Measurements from ENCODE around the gene LEKR1.

The LEKR1 gene

DNA sequence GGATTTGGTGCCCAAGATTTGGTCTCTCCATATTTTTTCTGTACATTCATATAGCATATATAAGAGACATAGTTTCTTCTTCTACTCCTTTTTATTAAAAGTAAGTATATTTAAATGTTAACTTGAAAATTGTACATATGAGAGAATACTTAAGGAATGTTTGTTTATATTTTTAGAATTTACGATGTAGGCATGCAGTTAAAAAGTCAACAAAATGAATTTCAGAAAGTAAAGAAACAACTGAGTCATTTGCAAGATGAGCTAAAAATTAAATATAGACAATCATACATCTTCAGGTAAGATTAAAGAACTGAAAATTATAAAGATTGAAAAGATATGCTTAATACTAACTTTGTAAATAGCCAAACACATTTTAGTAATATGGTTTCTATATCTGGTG is 94.2 kb downstream of the LEKR1 start:
- H3K27me3 ChIP-seq (ENCODE audit: control insufficient read depth, insufficient read depth, low read length, poor library complexity, severe bottlenecking): no peaks in the 10 kb centered on the region
- H3K4me1 ChIP-seq (ENCODE audit: control insufficient read depth, insufficient read depth, low read length): no peaks in the 10 kb centered on the region
- no peaks in the 10 kb centered on the region for H3K9me3 ChIP-seq (ENCODE audit: control insufficient read depth, low read length)
- 75 to 100% methylated on average over 1 of the region's 1 CpG for WGBS, 2 experiments
- no peak overlapping the region for H3K27ac ChIP-seq (ENCODE audit: insufficient read depth, low read depth, low read length, poor library complexity, severe bottlenecking)
- H3K4me3 ChIP-seq (ENCODE audit: insufficient read depth, low read depth, low read length): no peak overlapping the region
- no peaks in the 10 kb centered on the region for H3K36me3 ChIP-seq (ENCODE audit: control insufficient read depth, insufficient read depth, low read length)

DNA sequence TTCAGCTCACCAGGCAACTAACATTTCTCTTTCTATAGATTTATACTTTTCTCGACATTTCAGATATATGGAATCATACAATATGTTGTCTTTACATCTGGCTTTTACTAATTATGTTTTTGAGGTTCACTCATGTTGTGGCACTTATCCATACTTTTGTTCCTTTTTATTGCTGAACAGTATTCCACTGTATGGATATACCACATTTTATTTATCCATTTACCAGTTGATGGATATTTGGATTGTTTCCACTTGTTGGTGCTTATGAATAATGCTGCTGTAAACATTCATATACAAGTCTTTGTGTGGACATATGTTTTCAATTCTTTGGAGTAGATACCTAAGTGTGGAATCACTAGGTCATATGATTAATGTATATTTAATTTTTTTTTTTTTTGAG is 97.2 kb downstream of the LEKR1 start:
- Histone ChIP-seq H3K9me3 (ENCODE audit: control insufficient read depth, low read length) (no peaks in the 10 kb centered on the region), H3K27ac (ENCODE audit: insufficient read depth, low read depth, low read length, poor library complexity, severe bottlenecking) (no peak overlapping the region), H3K4me1 (ENCODE audit: control insufficient read depth, insufficient read depth, low read length) (no peaks in the 10 kb centered on the region), H3K4me3 (ENCODE audit: insufficient read depth, low read depth, low read length) (no peak overlapping the region), H3K27me3 (ENCODE audit: control insufficient read depth, insufficient read depth, low read length, poor library complexity, severe bottlenecking) (no peaks in the 10 kb centered on the region), H3K36me3 (ENCODE audit: control insufficient read depth, insufficient read depth, low read length) (no peaks in the 10 kb centered on the region)
- 100% methylated on average over 1 of the region's 1 CpG; no CpG with 5 or more reads in 1 of the 2 experiments for WGBS, 2 experiments

DNA sequence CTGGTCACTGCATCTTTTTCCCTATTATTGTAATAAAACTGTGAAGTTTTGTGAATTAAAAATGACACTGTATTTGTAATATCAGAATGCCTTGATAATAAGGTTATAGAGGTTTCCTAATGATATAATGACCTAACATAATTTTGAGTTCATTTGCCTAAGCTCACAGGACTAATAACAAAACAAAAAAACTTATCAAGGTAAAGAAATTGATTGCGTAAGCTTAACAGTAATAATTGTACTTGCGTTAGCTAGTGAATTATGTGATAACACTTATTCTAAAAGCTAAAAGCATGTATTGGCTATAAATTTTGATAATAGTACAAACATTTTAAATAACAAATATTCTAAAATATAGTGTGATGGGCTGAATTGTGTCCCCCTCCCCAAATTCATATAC is 112.6 kb downstream of the LEKR1 start:
- H3K4me1 ChIP-seq (ENCODE audit: control insufficient read depth, insufficient read depth, low read length): no peaks in the 10 kb centered on the region
- 100% methylated on average over 2 of the region's 2 CpGs; no CpG with 5 or more reads in 1 of the 2 experiments for WGBS, 2 experiments
- H3K9me3 ChIP-seq (ENCODE audit: control insufficient read depth, low read length): no peaks in the 10 kb centered on the region
- no peak overlapping the region for H3K27ac ChIP-seq (ENCODE audit: insufficient read depth, low read depth, low read length, poor library complexity, severe bottlenecking)
- H3K36me3 ChIP-seq (ENCODE audit: control insufficient read depth, insufficient read depth, low read length): no peaks in the 10 kb centered on the region
- no peak overlapping the region for H3K4me3 ChIP-seq (ENCODE audit: insufficient read depth, low read depth, low read length)
- no peaks in the 10 kb centered on the region for H3K27me3 ChIP-seq (ENCODE audit: control insufficient read depth, insufficient read depth, low read length, poor library complexity, severe bottlenecking)

DNA sequence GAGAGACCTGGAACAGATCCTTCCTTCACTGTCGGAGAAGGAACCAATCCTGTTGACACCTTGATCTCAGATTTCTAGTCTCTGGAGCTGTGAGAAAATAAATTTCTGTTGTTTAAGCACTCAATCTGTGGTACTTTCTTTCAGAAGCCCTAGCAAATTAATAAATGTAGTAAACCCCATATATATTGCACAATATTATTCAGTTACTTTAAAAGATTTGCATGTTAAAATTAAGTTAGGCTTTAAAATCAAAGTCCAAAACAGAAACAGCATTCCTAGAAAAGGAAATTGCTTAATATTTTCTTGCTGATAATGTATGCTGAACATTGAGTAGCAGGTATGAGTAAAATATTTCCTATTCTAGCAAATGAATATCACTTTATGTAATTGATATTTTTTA is 113.2 kb downstream of the LEKR1 start:
- Histone ChIP-seq H3K9me3 (ENCODE audit: control insufficient read depth, low read length) (no peaks in the 10 kb centered on the region), H3K27ac (ENCODE audit: insufficient read depth, low read depth, low read length, poor library complexity, severe bottlenecking) (no peak overlapping the region), H3K36me3 (ENCODE audit: control insufficient read depth, insufficient read depth, low read length) (no peaks in the 10 kb centered on the region), H3K4me3 (ENCODE audit: insufficient read depth, low read depth, low read length) (no peak overlapping the region), H3K27me3 (ENCODE audit: control insufficient read depth, insufficient read depth, low read length, poor library complexity, severe bottlenecking) (no peaks in the 10 kb centered on the region), H3K4me1 (ENCODE audit: control insufficient read depth, insufficient read depth, low read length) (no peaks in the 10 kb centered on the region)
- 82 to 89% methylated on average over 1 of the region's 1 CpG for WGBS, 2 experiments

DNA sequence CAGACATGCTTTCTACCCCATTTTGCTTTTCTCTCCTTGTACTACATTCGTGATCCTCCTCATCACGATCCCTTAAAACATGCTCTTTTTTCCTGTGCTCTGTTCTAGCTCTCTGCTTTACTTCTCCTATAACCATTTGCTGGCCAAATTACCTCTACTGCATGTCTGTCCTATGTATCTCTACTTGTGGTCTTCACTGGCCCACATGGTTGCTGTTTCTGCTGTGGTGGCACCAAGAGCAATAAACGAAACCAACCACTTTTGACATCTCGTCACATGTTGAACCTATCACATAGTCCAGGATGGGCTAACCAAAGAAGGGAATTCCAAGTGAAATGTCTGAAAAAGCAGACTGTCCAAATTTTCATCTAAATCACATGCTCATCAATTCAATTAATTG is 115.2 kb downstream of the LEKR1 start:
- Histone ChIP-seq H3K4me1 (ENCODE audit: control insufficient read depth, insufficient read depth, low read length) (no peaks in the 10 kb centered on the region), H3K9me3 (ENCODE audit: control insufficient read depth, low read length) (no peaks in the 10 kb centered on the region), H3K4me3 (ENCODE audit: insufficient read depth, low read depth, low read length) (no peak overlapping the region), H3K27me3 (ENCODE audit: control insufficient read depth, insufficient read depth, low read length, poor library complexity, severe bottlenecking) (no peaks in the 10 kb centered on the region), H3K27ac (ENCODE audit: insufficient read depth, low read depth, low read length, poor library complexity, severe bottlenecking) (no peak overlapping the region), H3K36me3 (ENCODE audit: control insufficient read depth, insufficient read depth, low read length) (no peaks in the 10 kb centered on the region)
- 90 to 96% methylated on average over 4 of the region's 4 CpGs for WGBS, 2 experiments

DNA sequence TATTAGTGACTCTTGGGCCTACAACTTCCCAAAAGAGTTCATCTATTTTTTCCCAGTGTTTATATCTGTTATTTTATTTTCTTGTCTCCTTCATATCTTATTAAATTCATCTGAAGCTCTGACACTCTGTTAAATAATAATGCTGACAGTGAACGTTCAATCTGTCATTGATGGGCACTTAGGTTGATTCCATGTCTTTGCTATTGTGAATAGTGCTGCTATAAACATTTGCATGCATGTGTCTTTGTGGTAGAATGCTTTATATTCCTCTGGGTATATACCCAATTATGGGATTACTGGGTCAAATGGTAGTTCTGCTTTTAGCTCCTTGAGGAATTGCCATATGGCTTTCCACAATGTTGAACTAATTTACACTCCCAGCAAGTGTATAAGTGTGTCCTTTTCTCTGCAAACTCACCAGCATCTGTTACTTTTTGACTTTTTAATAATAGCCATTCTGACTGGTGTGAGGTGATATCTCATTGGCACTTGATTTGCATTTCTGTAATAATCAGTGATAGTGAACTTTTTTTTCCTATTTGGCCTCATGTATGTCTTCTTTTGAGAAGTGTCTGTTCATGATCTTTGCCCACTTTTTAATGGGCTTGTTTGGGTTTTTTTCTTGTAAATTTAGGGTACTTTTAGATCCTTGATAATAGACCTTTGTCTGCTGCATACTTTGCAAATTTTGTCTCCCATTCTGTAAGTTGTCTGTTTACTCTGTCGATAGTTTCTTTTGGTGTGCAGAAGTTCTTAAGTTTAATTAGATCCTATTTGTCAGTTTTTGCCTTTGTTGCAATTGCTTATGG is 122.5 kb downstream of the LEKR1 start:
- H3K9me3 ChIP-seq (ENCODE audit: control insufficient read depth, low read length): no peaks in the 10 kb centered on the region
- no peaks in the 10 kb centered on the region for H3K4me1 ChIP-seq (ENCODE audit: control insufficient read depth, insufficient read depth, low read length)
- no peak overlapping the region for H3K4me3 ChIP-seq (ENCODE audit: insufficient read depth, low read depth, low read length)
- WGBS, 2 experiments: 71 to 86% methylated on average over 2 of the region's 2 CpGs
- H3K36me3 ChIP-seq (ENCODE audit: control insufficient read depth, insufficient read depth, low read length): no peaks in the 10 kb centered on the region
- H3K27me3 ChIP-seq (ENCODE audit: control insufficient read depth, insufficient read depth, low read length, poor library complexity, severe bottlenecking): no peaks in the 10 kb centered on the region
- no peak overlapping the region for H3K27ac ChIP-seq (ENCODE audit: insufficient read depth, low read depth, low read length, poor library complexity, severe bottlenecking)

DNA sequence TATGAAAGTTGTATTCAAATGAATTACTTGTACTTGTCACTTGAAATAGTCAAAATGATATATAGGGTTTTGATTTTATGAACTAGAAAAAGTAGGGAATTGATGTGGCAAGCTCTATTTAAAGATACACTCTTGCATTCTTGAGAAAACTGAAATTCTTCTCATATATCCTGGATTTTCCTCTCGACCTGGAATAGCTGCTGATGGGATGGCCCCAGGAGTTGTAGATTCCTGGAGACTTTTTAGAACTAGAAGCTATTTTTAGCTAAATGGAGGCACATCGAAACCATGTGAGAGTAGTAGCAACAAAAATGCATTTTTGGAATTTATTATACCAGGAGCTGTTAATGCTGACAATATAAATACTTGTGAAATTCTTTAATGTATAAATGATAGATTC is 125.9 kb downstream of the LEKR1 start:
- Histone ChIP-seq H3K36me3 (ENCODE audit: control insufficient read depth, insufficient read depth, low read length) (no peaks in the 10 kb centered on the region), H3K4me1 (ENCODE audit: control insufficient read depth, insufficient read depth, low read length) (no peaks in the 10 kb centered on the region), H3K27ac (ENCODE audit: insufficient read depth, low read depth, low read length, poor library complexity, severe bottlenecking) (no peak overlapping the region), H3K4me3 (ENCODE audit: insufficient read depth, low read depth, low read length) (no peak overlapping the region), H3K9me3 (ENCODE audit: control insufficient read depth, low read length) (no peaks in the 10 kb centered on the region), H3K27me3 (ENCODE audit: control insufficient read depth, insufficient read depth, low read length, poor library complexity, severe bottlenecking) (no peaks in the 10 kb centered on the region)
- 89 to 92% methylated on average over 2 of the region's 2 CpGs for WGBS, 2 experiments

DNA sequence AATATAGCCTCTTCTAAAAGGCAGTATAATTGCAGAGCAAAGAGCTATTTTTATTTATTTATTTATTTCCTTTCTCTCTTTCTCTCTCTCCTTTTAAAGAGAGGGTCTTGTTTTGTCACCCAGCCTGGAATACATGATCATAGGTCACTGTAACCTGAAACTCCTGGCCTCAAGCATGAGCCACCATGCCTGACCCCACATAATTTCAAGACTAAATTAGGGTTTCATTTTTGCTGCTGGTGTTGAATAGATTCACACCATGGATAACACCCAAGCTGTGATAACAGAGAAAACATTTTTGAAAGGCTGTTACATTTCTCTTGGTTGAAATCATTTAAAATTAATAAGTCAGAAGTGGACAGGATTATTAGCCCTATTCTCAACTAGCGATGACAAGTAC is 131.6 kb downstream of the LEKR1 start:
- 86% methylated on average over 1 of the region's 1 CpG; no CpG with 5 or more reads in 1 of the 2 experiments for WGBS, 2 experiments
- Histone ChIP-seq H3K9me3 (ENCODE audit: control insufficient read depth, low read length) (no peaks in the 10 kb centered on the region), H3K4me3 (ENCODE audit: insufficient read depth, low read depth, low read length) (no peak overlapping the region)

DNA sequence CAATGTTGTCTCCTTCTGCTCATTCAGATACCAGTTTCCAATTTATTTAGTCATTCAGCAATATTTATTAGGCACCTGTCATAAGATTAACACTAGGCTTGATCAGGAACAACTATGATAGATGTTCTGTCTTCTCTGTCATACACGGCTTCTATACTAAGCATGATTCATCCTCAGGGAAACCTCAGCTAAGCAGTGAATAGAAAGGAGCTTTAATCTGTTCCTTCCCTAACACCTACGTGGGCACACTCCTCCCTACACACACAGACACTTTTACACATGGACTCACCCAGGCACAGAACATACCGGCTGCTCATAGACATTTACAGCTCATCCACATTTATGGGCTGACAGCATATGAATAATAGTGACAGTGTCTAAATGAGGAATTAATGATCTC is 136.9 kb downstream of the LEKR1 start:
- Histone ChIP-seq H3K36me3 (ENCODE audit: control insufficient read depth, insufficient read depth, low read length) (no peaks in the 10 kb centered on the region), H3K9me3 (ENCODE audit: control insufficient read depth, low read length) (no peaks in the 10 kb centered on the region), H3K4me3 (ENCODE audit: insufficient read depth, low read depth, low read length) (no peak overlapping the region), H3K27ac (ENCODE audit: insufficient read depth, low read depth, low read length, poor library complexity, severe bottlenecking) (no peak overlapping the region), H3K27me3 (ENCODE audit: control insufficient read depth, insufficient read depth, low read length, poor library complexity, severe bottlenecking) (no peaks in the 10 kb centered on the region), H3K4me1 (ENCODE audit: control insufficient read depth, insufficient read depth, low read length) (no peaks in the 10 kb centered on the region)
- 74 to 82% methylated on average over 3 of the region's 3 CpGs for WGBS, 2 experiments

More for the DNA sequence above, 131.6 kb downstream of the LEKR1 start:
- no peak overlapping the region for H3K27ac ChIP-seq (ENCODE audit: insufficient read depth, low read depth, low read length, poor library complexity, severe bottlenecking)
- H3K4me1 ChIP-seq (ENCODE audit: control insufficient read depth, insufficient read depth, low read length): no peaks in the 10 kb centered on the region
- H3K27me3 ChIP-seq (ENCODE audit: control insufficient read depth, insufficient read depth, low read length, poor library complexity, severe bottlenecking): no peaks in the 10 kb centered on the region
- no peaks in the 10 kb centered on the region for H3K36me3 ChIP-seq (ENCODE audit: control insufficient read depth, insufficient read depth, low read length)

DNA sequence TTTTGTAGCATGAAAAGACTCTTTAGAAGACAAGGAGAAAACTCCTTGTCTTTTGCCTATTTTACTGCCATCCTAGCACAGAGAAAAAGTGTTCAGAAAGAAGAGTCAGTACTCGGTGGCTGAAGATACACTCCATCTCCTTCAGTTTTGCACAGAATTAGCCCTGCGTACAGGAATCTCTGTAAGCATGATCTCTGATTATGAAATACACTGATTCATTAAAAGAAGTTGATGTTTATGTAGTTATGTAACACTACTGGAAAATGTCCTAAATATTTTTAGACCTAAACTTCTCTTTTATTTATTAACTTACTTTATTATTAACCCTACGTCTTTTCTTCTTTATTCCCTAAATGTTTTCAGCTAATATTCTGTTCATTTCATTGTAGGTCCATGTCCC is 138.4 kb downstream of the LEKR1 start:
- WGBS, 2 experiments: 90 to 95% methylated on average over 3 of the region's 3 CpGs
- H3K27ac ChIP-seq (ENCODE audit: insufficient read depth, low read depth, low read length, poor library complexity, severe bottlenecking): no peak overlapping the region
- H3K4me1 ChIP-seq (ENCODE audit: control insufficient read depth, insufficient read depth, low read length): no peaks in the 10 kb centered on the region
- no peaks in the 10 kb centered on the region for H3K9me3 ChIP-seq (ENCODE audit: control insufficient read depth, low read length)
- no peaks in the 10 kb centered on the region for H3K36me3 ChIP-seq (ENCODE audit: control insufficient read depth, insufficient read depth, low read length)
- no peaks in the 10 kb centered on the region for H3K27me3 ChIP-seq (ENCODE audit: control insufficient read depth, insufficient read depth, low read length, poor library complexity, severe bottlenecking)
- H3K4me3 ChIP-seq (ENCODE audit: insufficient read depth, low read depth, low read length): no peak overlapping the region
